ENCODE data around the gene DENND4A. TPM values are rescaled to one million over a fixed set of nuclear protein-coding genes. Genes with fewer than 3 reads are reported as not detected.

DENND4A gene
- total and polyA plus RNA-seq, 9 of the 15 experiments (the other 6 are each of a cell fraction or from before 2014, with no cell fraction given) = 6.8 to 32.3 (median 19.9) TPM

GRCh38 chr15:65771870-65772269 is 20.2 kb downstream of the DENND4A start:
- intact Hi-C loops (cut with micrococcal nuclease) (no loop called here), in situ Hi-C loops (cut with MboI) (no loop called here)
- ChIA-PET POLR2A (interaction anchor here (0.7 kb wide), 1 partner anchor 9 kb away, joined by 3 read pairs; no protein-coding TSS in a partner anchor), CTCF (ENCODE audit: low intra/inter-chr PET ratio) (no interaction called here)
- H3K4me1 ChIP-seq (replicated peaks in 1 of 2; ENCODE audit: control insufficient read depth in 2 of 2, insufficient read depth in 2 of 2, low read length in 2 of 2) = peaks cover 3 to 5% of the 10 kb centered on the region in 2 experiments; a peak in 3 of 5 replicates
- WGBS (ENCODE audit: insufficient coverage, low coverage, missing lambda C conversion rate) = 88% methylated on average over 9 of the region's 9 CpGs
- no peak for DNase-seq (ENCODE audit: extremely low read depth in 1 of 4, low spot score in 3 of 4)
- no peak for FAIRE-seq
- BruUV-seq (replicated peaks) = no TSS peak
- H3K27ac ChIP-seq (ENCODE audit: extremely low read depth, low read depth, low read length) = no peak overlapping the region
- no peaks in the 10 kb centered on the region for H4K20me1 ChIP-seq (replicated peaks; ENCODE audit: control insufficient read depth, insufficient read depth, low read length)
- no peaks in the 10 kb centered on the region for H3K9me3 ChIP-seq (replicated peaks; ENCODE audit: control insufficient read depth, insufficient read depth, low read depth, low read length)
- 0 out of 4 replicates have a peak overlapping the region, but pooled peaks of 1 of the 2 experiments have one; percentile 17 for H3K9ac ChIP-seq (ENCODE audit: insufficient read depth in 1 of 2, low read depth in 2 of 2, low read length in 2 of 2)
- H3K79me2 ChIP-seq (ENCODE audit: control insufficient read depth, insufficient read depth, low read length) = peaks cover 43% of the 10 kb centered on the region
- H3K9me1 ChIP-seq (ENCODE audit: control insufficient read depth, insufficient read depth, low read length) = no peaks in the 10 kb centered on the region
- no peak for ATAC-seq
- no peaks in the 10 kb centered on the region; the same call in 2 of the 3 replicates for H3K36me3 ChIP-seq (ENCODE audit: control insufficient read depth, insufficient read depth, low read length)
- H3K27me3 ChIP-seq (ENCODE audit: control insufficient read depth in 2 of 2, insufficient read depth in 2 of 2, low read length in 2 of 2) = no peaks in the 10 kb centered on the region
- H3K4me3 ChIP-seq = no peak overlapping the region
- no peak overlapping the region for H2AFZ ChIP-seq (ENCODE audit: low read depth, low read length)
- TF ChIP-seq CCAR2 (IDR thresholded peaks at IDR 0.05; ENCODE audit: low read depth, low read length) (no peak), EGR1 (conservative IDR thresholded peaks at IDR 0.05) (no peak), ZBTB8A (IDR thresholded peaks at IDR 0.05; ENCODE audit: partially characterized antibody) (no peak), RFX5 (IDR thresholded peaks at IDR 0.05; ENCODE audit: low read depth, low read length) (no peak), ZFP30 (CRISPR knock-in tag; IDR thresholded peaks at IDR 0.05; ENCODE audit: borderline replicate concordance) (no peak), STAG1 (CRISPR knock-in tag; IDR thresholded peaks at IDR 0.05; ENCODE audit: borderline replicate concordance) (no peak), BRD9 (IDR thresholded peaks at IDR 0.05; ENCODE audit: low read depth, partially characterized antibody) (no peak), CEBPZ (IDR thresholded peaks at IDR 0.05; ENCODE audit: borderline replicate concordance, low read depth, low read length) (no peak), HDAC3 (IDR thresholded peaks at IDR 0.05; ENCODE audit: borderline replicate concordance, partially characterized antibody) (no peak), NFRKB (IDR thresholded peaks at IDR 0.05; ENCODE audit: low read depth) (no peak)
- H3K4me2 ChIP-seq (ENCODE audit: insufficient read depth, low read length) = no peak overlapping the region
